OCI-LY1 (cell line): ENCODE measurements around the gene SDC4.

Source experiments
- H2AFZ ChIP-seq: fragments of 200-600 bp; sonication (generic), shearing (Covaris generic); 2 replicates; pipeline ENCODE4 v1.6.0; 2014; ENCODE audit warnings: antibody characterized with exemption, mild to moderate bottlenecking, low read length
- H3F3A ChIP-seq: fragments of 200-600 bp; sonication (generic), shearing (Covaris generic); 2 replicates; pipeline ENCODE4 v1.6.0; 2014; ENCODE audit warnings: mild to moderate bottlenecking, antibody characterized with exemption, low read length, moderate library complexity; ENCODE audit not compliant: insufficient read depth
- H3K27ac ChIP-seq: fragments of 200-600 bp; sonication (generic); 2 replicates; pipeline ENCODE4 v1.5.1; 2014; ENCODE audit warnings: low read length, mixed run types, mild to moderate bottlenecking, low read depth; ENCODE audit not compliant: poor library complexity, severe bottlenecking
- H3K27me3 ChIP-seq: fragments of 200-600 bp; sonication (generic); 2 replicates; pipeline ENCODE4 v1.6.0; 2014; ENCODE audit warnings: antibody characterized with exemption, mild to moderate bottlenecking, low read length, moderate library complexity; ENCODE audit not compliant: insufficient read depth
- H3K36me3 ChIP-seq: fragments of 200-600 bp; sonication (generic); 2 replicates; pipeline ENCODE4 v1.6.1; 2014; ENCODE audit warnings: mild to moderate bottlenecking, antibody characterized with exemption, low read length, moderate library complexity, mixed read lengths; ENCODE audit not compliant: insufficient read depth
- H3K4me1 ChIP-seq: fragments of 200-600 bp; sonication (generic); 2 replicates; pipeline ENCODE4 v1.5.1; 2014; ENCODE audit warnings: mild to moderate bottlenecking, low read length, moderate library complexity; ENCODE audit not compliant: insufficient read depth, severe bottlenecking
- H3K4me2 ChIP-seq: fragments of 200-600 bp; sonication (generic), shearing (Covaris generic); 2 replicates; pipeline ENCODE4 v1.6.1; 2014; ENCODE audit warnings: low read length
- H3K4me3 ChIP-seq: fragments of 200-600 bp; sonication (generic); 2 replicates; pipeline ENCODE4 v1.5.1; 2014; ENCODE audit warnings: low read length, low read depth, mild to moderate bottlenecking, mixed read lengths; ENCODE audit not compliant: poor library complexity, severe bottlenecking
- H3K79me2 ChIP-seq: fragments of 200-600 bp; shearing (Covaris generic); 2 replicates; pipeline ENCODE4 v1.6.1; 2016; ENCODE audit warnings: mixed run types, low read length, mixed read lengths; ENCODE audit not compliant: insufficient read depth
- H3K9ac ChIP-seq: fragments of 200-600 bp; sonication (generic), shearing (Covaris generic); 2 replicates; pipeline ENCODE4 v1.6.1; 2014; ENCODE audit warnings: mild to moderate bottlenecking, low read length, mixed read lengths
- H3K9me2 ChIP-seq: fragments of 200-600 bp; sonication (generic), shearing (Covaris generic); 2 replicates; pipeline ENCODE4 v1.6.1; 2014; ENCODE audit warnings: low read depth, mild to moderate bottlenecking, low read length, mixed read lengths
- H3K9me3 ChIP-seq: fragments of 200-600 bp; shearing (Covaris generic); 2 replicates; pipeline ENCODE4 v1.6.1; 2014; ENCODE audit warnings: low read length, mixed read lengths
- H4K20me1 ChIP-seq: fragments of 200-600 bp; sonication (generic), shearing (Covaris generic); 2 replicates; pipeline ENCODE4 v1.6.0; 2016; ENCODE audit warnings: mild to moderate bottlenecking, low read length; ENCODE audit not compliant: insufficient read depth
- EZH2 ChIP-seq: fragments of 200-600 bp; sonication (generic), shearing (Covaris generic); IDR thresholded peaks from 2 replicates; pipeline ENCODE4 v1.8.0; 2017; ENCODE audit warnings: borderline replicate concordance, mixed run types, mild to moderate bottlenecking, antibody characterized with exemption, low read length, moderate library complexity, mixed read lengths
- TF ChIP-seq, protein P1 (sequence below): fragments of 200-600 bp; sonication (generic), shearing (Covaris generic); IDR thresholded peaks from 2 replicates; pipeline ENCODE4 v1.5.1; 2017; ENCODE audit warnings: mild to moderate bottlenecking, antibody characterized with exemption, low read length, moderate library complexity, mixed read lengths

SDC4 gene

DNA sequence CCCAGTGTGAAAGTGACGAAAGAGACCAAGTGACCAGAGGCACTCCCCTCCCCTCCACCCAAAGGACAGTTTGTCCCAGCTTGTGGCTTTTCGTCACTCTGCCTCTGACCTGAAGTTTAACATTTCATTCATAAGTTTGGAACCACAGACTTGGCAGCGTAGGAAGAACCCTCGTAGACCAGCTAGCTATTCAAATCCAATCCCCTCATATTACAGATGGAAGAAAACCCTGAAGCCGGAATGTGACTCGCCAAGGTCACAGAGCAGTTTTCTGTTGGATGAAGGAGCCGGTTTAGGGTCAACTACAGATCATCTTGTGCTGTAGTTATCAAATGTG lies 10.8 kb upstream of the SDC4 start:
- Histone ChIP-seq H3K4me3 (no peak overlapping the region), H3K4me1 (peaks cover 11% of the 10 kb centered on the region), H3K79me2 (no peaks in the 10 kb centered on the region), H3F3A (no peaks in the 10 kb centered on the region), H3K27ac (no peak overlapping the region), H3K27me3 (no peaks in the 10 kb centered on the region), H3K9me2 (no peaks in the 10 kb centered on the region), H3K4me2 (no peak overlapping the region), H2AFZ (no peak overlapping the region), H3K9ac (no peak overlapping the region), H4K20me1 (no peaks in the 10 kb centered on the region), H3K9me3 (no peaks in the 10 kb centered on the region), H3K36me3 (no peaks in the 10 kb centered on the region)
- TF ChIP-seq EZH2 = no peak
- TF ChIP-seq, protein P1, sequence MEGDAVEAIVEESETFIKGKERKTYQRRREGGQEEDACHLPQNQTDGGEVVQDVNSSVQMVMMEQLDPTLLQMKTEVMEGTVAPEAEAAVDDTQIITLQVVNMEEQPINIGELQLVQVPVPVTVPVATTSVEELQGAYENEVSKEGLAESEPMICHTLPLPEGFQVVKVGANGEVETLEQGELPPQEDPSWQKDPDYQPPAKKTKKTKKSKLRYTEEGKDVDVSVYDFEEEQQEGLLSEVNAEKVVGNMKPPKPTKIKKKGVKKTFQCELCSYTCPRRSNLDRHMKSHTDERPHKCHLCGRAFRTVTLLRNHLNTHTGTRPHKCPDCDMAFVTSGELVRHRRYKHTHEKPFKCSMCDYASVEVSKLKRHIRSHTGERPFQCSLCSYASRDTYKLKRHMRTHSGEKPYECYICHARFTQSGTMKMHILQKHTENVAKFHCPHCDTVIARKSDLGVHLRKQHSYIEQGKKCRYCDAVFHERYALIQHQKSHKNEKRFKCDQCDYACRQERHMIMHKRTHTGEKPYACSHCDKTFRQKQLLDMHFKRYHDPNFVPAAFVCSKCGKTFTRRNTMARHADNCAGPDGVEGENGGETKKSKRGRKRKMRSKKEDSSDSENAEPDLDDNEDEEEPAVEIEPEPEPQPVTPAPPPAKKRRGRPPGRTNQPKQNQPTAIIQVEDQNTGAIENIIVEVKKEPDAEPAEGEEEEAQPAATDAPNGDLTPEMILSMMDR = no peak

- TF ChIP-seq, protein P1 = no peak
- no peak for TF ChIP-seq EZH2
- Histone ChIP-seq H2AFZ (no peak overlapping the region), H3F3A (no peaks in the 10 kb centered on the region), H3K4me3 (no peak overlapping the region), H3K9ac (no peak overlapping the region), H4K20me1 (no peaks in the 10 kb centered on the region), H3K9me2 (no peaks in the 10 kb centered on the region), H3K9me3 (no peaks in the 10 kb centered on the region), H3K4me2 (no peak overlapping the region), H3K27me3 (no peaks in the 10 kb centered on the region), H3K79me2 (no peaks in the 10 kb centered on the region), H3K27ac (no peak overlapping the region), H3K4me1 (peaks cover 5% of the 10 kb centered on the region), H3K36me3 (no peaks in the 10 kb centered on the region)
Measured at GRCh38 chr20:45358282-45359068, 10.3 kb upstream of the SDC4 start.

- Histone ChIP-seq H3K9ac (no peak overlapping the region), H4K20me1 (no peaks in the 10 kb centered on the region), H2AFZ (no peak overlapping the region), H3K79me2 (no peaks in the 10 kb centered on the region), H3K4me1 (no peaks in the 10 kb centered on the region), H3K9me3 (no peaks in the 10 kb centered on the region), H3K27ac (no peak overlapping the region), H3K36me3 (no peaks in the 10 kb centered on the region), H3K4me2 (no peak overlapping the region), H3K9me2 (no peaks in the 10 kb centered on the region), H3K27me3 (no peaks in the 10 kb centered on the region), H3K4me3 (no peak overlapping the region), H3F3A (no peaks in the 10 kb centered on the region)
- TF ChIP-seq, protein P1 = no peak
- TF ChIP-seq EZH2 = no peak
Measured at GRCh38 chr20:45355209-45356084, 7.2 kb upstream of the SDC4 start.
